ENCODE results near the gene BMPR1B.

The BMPR1B gene

DNA sequence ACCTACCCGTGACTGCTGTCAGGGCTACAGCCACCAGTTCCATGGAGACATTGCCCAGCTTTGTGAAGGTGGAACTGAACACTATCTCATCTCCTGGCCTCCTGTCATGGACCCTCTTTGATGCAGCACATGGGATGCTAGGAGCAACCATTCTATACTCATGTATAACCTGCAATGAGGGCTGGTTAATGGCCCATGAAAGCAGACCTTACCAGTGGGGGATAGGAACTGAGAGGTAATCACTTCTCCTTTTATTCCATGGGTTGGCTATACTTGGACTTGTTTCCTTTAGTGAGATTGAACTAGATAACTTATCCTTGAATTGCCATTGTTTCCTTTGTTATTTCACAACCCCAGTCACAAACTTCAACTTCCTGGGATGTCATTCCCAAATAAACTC lies 310.6 kb downstream of the BMPR1B start:
- no peak for TF ChIP-seq CTCF (IDR thresholded peaks at IDR 0.05; ENCODE audit: low read depth, low read length)
- no peak for DNase-seq (ENCODE audit: low read depth in 2 of 2)
- no peak overlapping the region for H3K4me3 ChIP-seq (replicated peaks in 1 of 2; ENCODE audit: low read depth in 2 of 2, low read length in 2 of 2)

DNA sequence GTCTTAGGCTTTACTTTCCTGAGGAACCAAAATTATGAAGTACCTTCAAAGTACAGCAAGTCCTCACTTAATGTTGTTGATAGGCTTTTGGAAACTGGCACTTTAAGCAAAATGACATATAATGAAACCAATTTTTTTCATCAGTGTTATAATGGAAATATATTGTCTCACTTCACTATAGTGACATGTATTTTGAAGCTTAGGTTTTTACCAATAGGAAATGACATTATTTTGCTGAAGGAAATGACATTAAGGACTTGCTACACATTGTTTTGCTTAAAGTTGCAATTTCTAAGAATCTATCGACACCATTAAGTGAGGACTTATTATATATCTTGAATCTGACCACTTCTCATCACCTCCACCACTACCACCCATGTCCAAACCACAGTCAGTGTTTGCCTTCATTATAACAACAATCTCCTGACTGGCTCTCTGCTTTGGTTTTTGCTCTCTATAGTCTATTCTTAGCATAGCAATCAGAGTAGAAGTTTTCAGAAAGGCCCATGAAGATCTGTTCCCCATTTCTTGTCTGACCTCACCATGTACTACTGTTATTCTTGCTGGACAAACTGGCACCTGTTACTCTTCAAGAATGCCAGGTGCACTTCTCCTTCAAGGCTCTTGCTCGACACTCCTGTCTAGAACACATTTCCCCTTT lies 311.2 kb downstream of the BMPR1B start:
- no peak for DNase-seq (ENCODE audit: low read depth in 2 of 2)
- no peak overlapping the region for H3K4me3 ChIP-seq (replicated peaks in 1 of 2; ENCODE audit: low read depth in 2 of 2, low read length in 2 of 2)
- TF ChIP-seq CTCF (IDR thresholded peaks at IDR 0.05; ENCODE audit: low read depth, low read length), result no peak

- DNase-seq (ENCODE audit: low read depth in 2 of 2), result no peak
- H3K4me3 ChIP-seq (replicated peaks in 1 of 2; ENCODE audit: low read depth in 2 of 2, low read length in 2 of 2), result no peak overlapping the region
- TF ChIP-seq CTCF (IDR thresholded peaks at IDR 0.05; ENCODE audit: low read depth, low read length), result no peak
Measured at GRCh38 chr4:95071851-95072250, 314.1 kb downstream of the BMPR1B start.

- no peak overlapping the region for H3K4me3 ChIP-seq (replicated peaks in 1 of 2; ENCODE audit: low read depth in 2 of 2, low read length in 2 of 2)
- no peak for TF ChIP-seq CTCF (IDR thresholded peaks at IDR 0.05; ENCODE audit: low read depth, low read length)
- no peak for DNase-seq (ENCODE audit: low read depth in 2 of 2)
Measured at GRCh38 chr4:95073646-95074045, 315.9 kb downstream of the BMPR1B start.

DNA sequence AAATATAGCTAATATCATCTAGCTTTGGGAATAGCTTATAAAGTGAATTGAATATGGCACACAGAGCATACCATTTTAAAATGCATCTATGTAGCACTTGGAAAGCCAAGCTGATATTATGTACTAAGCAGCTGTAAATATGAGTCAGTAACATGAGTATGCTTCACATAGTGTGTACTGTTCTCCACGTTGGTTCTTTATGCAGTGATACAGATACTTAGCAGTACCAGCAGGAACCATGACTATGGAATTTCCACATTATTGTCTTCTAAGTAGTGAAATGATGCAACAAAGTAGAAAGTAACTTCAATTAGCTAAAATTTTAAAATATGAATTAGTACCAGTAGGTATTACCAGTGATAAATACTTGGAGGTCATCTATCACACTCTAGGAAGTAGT lies 320.1 kb downstream of the BMPR1B start:
- peak in 1 of 2 donors; percentile 59 for DNase-seq (ENCODE audit: low read depth in 2 of 2)
- H3K4me3 ChIP-seq (replicated peaks in 1 of 2; ENCODE audit: low read depth in 2 of 2, low read length in 2 of 2), result no peak overlapping the region
- no peak for TF ChIP-seq CTCF (IDR thresholded peaks at IDR 0.05; ENCODE audit: low read depth, low read length)

DNA sequence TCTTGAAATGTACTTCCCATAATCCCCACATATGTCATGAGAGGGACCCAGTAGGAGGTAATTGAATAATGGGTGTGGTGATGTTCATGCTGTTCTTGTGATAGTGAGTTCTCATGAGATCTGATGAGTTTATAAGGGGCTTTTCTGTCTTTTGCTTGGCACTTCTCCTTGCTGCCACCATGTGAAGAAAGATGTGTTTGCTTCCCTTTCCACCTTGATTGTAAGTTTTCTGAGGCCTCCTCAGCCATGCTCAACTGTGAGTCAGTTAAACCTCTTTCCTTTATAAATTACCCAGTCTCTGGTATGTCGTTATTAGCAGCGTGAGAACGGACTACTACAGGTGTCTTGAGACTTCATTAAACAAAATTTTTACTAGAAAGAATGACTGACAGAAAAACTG lies 323.2 kb downstream of the BMPR1B start:
- no peak for DNase-seq (ENCODE audit: low read depth in 2 of 2)
- no peak for TF ChIP-seq CTCF (IDR thresholded peaks at IDR 0.05; ENCODE audit: low read depth, low read length)
- H3K4me3 ChIP-seq (replicated peaks in 1 of 2; ENCODE audit: low read depth in 2 of 2, low read length in 2 of 2), result no peak overlapping the region

DNA sequence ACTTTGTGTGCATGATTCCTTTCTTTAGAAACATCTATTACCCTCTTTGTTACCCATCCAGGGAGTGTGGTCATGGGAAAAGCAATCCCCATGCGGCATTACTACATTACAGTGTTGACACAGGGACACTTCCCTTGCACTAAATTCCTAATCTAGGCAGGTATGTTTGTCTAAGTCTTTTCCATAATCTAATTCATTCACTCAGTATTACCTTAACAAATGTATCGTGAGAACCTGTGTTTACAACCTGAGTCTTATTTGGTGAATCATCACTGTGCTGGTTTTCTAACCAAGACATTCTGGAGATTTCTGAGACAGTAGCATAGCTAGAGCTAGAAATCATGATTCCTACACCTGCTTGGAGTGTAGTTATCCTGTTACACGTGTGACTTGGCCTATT lies 326.8 kb downstream of the BMPR1B start:
- H3K4me3 ChIP-seq (replicated peaks in 1 of 2; ENCODE audit: low read depth in 2 of 2, low read length in 2 of 2), result no peak overlapping the region
- DNase-seq (ENCODE audit: low read depth in 2 of 2), result no peak
- no peak for TF ChIP-seq CTCF (IDR thresholded peaks at IDR 0.05; ENCODE audit: low read depth, low read length)

Data from cardiac fibroblast (primary cell).